ENCODE measurements around the gene DLX4. TPM values are rescaled to one million over a fixed set of nuclear protein-coding genes. Genes with fewer than 3 reads are reported as not detected.

DLX4 gene
- total RNA-seq, 1 experiment from 2014 or later, result 2.5 TPM

GRCh38 chr17:49967205-49967604 is 1.8 kb upstream of the DLX4 start:
- Histone ChIP-seq H3T11ph (ENCODE audit: low read length) (no peak overlapping the region), H3K27ac (ENCODE audit: insufficient read length, low read depth, low read length) (no peak overlapping the region), H3K9ac (ENCODE audit: extremely low read depth, insufficient read length, low read length) (no peak overlapping the region), H3K23me2 (ENCODE audit: insufficient read length, low read depth, low read length, poor library complexity, severe bottlenecking) (peaks cover 21% of the 10 kb centered on the region), H2BK5ac (ENCODE audit: insufficient read length, low read length) (no peak overlapping the region), H3K4me2 (ENCODE audit: insufficient read depth, insufficient read length, low read length) (no peak overlapping the region), H4K20me1 (ENCODE audit: control insufficient read depth, insufficient read depth, insufficient read length) (no peaks in the 10 kb centered on the region), H3K27me3 (ENCODE audit: insufficient read depth, low read length) (peaks cover 92% of the 10 kb centered on the region), H2AK5ac (ENCODE audit: insufficient read length, low read length) (no peak overlapping the region), H4K5ac (ENCODE audit: insufficient read length, low read depth, low read length) (no peak overlapping the region), H3K79me2 (ENCODE audit: insufficient read depth, low read length) (no peaks in the 10 kb centered on the region), H4K91ac (ENCODE audit: insufficient read length, low read depth, low read length) (no peak overlapping the region), H3K79me1 (ENCODE audit: insufficient read depth, low read depth, low read length, poor library complexity, severe bottlenecking) (no peaks in the 10 kb centered on the region), H3K18ac (ENCODE audit: insufficient read length, low read depth, low read length) (no peak overlapping the region), H2BK20ac (ENCODE audit: low read depth, low read length, poor library complexity, severe bottlenecking) (no peak overlapping the region), H3K4me1 (ENCODE audit: insufficient read depth, low read length) (no peaks in the 10 kb centered on the region), H2BK120ac (ENCODE audit: low read depth, low read length, poor library complexity, severe bottlenecking) (no peak overlapping the region), H4K8ac (replicated peaks; ENCODE audit: insufficient read length, low read depth, low read length) (no peak overlapping the region), H2BK15ac (ENCODE audit: low read depth, low read length) (no peak overlapping the region), H2AFZ (ENCODE audit: low read length) (no peak overlapping the region), H3K14ac (ENCODE audit: insufficient read depth, low read length) (no peak overlapping the region), H3K23ac (ENCODE audit: insufficient read length, low read depth, low read length) (no peak overlapping the region), H3K4ac (ENCODE audit: low read depth, low read length) (no peak overlapping the region), H3K56ac (ENCODE audit: insufficient read length, low read depth, low read length) (no peak overlapping the region), H3K9me3 (ENCODE audit: control insufficient read depth, low read depth, low read length) (no peaks in the 10 kb centered on the region), H2BK12ac (ENCODE audit: insufficient read length, low read depth, low read length) (no peak overlapping the region)
- no CpG with 5 or more reads among the region's 3 CpGs for WGBS (ENCODE audit: extremely low coverage, insufficient read length, low lambda C conversion rate)
- no peak for DNase-seq
- H3K27me3 Mint-ChIP-seq (ENCODE audit: low read depth), result peaks cover 98% of the 10 kb centered on the region
- H3K4me1 Mint-ChIP-seq, result peaks cover 41 to 61% of the 10 kb centered on the region in 2 experiments
- H3K27ac Mint-ChIP-seq, result no peak overlapping the region
- H3K36me3 Mint-ChIP-seq (ENCODE audit: insufficient read depth in 1 of 3, low read depth in 3 of 3), result no peaks in the 10 kb centered on the region; a peak in 2 of 7 replicates
- TF ChIP-seq, protein P1, sequence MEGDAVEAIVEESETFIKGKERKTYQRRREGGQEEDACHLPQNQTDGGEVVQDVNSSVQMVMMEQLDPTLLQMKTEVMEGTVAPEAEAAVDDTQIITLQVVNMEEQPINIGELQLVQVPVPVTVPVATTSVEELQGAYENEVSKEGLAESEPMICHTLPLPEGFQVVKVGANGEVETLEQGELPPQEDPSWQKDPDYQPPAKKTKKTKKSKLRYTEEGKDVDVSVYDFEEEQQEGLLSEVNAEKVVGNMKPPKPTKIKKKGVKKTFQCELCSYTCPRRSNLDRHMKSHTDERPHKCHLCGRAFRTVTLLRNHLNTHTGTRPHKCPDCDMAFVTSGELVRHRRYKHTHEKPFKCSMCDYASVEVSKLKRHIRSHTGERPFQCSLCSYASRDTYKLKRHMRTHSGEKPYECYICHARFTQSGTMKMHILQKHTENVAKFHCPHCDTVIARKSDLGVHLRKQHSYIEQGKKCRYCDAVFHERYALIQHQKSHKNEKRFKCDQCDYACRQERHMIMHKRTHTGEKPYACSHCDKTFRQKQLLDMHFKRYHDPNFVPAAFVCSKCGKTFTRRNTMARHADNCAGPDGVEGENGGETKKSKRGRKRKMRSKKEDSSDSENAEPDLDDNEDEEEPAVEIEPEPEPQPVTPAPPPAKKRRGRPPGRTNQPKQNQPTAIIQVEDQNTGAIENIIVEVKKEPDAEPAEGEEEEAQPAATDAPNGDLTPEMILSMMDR (conservative IDR thresholded peaks at IDR 0.05), result no peak
- peaks cover 0 to 15% of the 10 kb centered on the region in 2 experiments; a peak in 3 of 5 replicates for H3K9me3 Mint-ChIP-seq
- H3K4me3 Mint-ChIP-seq, result no peak overlapping the region

All from H9 (cell line).